Fibroblast of mammary gland (primary cell): ENCODE results near the gene FBXW12.

Source experiments
- DNase-seq: peaks from one replicate; pipeline ENCODE4 v3.0.0-alpha.2; 2010; ENCODE audit warnings: low read depth
- H3K4me3 ChIP-seq: 2 replicates; pipeline ENCODE4 v1.5.1; 2011; ENCODE audit warnings: low read depth, mild to moderate bottlenecking, low read length, moderate library complexity; ENCODE audit not compliant: control insufficient read depth
- CTCF ChIP-seq: conservative IDR thresholded peaks from 2 replicates; pipeline ENCODE4 v1.5.1; 2011; ENCODE audit warnings: low read depth, low read length, inconsistent platforms; ENCODE audit not compliant: control insufficient read depth, insufficient read depth

FBXW12 gene

DNA sequence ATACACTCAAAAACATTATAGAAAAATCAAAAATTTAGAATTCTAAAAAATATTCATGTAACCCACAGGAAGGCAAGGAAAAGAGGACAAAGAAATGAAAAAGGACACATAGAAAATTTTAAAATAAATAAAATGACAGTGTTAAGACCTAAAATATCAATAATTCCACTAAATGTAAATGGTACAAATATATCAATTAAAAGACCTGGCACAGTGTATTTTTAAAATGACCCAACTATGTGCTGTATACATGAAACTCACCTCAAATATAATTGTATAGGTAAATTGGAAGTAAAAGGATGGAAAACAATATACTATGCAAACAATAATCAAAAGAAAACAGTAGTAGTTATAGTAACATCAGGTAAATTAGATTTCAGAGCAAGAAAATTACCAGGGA is 10.1 kb upstream of the FBXW12 start:
- H3K4me3 ChIP-seq = no peak overlapping the region
- TF ChIP-seq CTCF = no peak
- no peak for DNase-seq

- no peak for TF ChIP-seq CTCF
- H3K4me3 ChIP-seq = no peak overlapping the region
Observed at GRCh38 chr3:48364840-48365239, 7.2 kb upstream of the FBXW12 start.

DNA sequence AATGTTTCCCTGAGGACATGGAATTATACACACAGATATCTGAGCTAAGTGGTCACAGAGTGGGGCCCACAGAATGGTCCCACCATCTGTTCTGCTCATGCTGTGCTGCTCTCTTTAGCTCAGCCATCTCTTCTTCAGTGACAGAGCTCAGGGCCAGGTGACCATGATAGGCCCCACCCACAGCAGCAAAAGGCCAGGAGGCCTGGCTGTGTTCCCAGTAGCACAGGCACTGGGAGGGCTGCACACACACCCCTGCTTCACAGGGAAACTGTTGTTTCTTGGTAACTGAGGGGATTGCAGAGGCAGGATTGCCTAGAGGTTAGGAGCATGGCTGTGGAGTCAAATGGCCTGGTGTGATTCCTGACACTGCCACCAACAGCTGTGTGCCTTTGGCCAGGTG is 4.8 kb upstream of the FBXW12 start:
- TF ChIP-seq CTCF = no peak
- DNase-seq = no peak
- H3K4me3 ChIP-seq = no peak overlapping the region

More at GRCh38 chr3:48364840-48365239, 7.2 kb upstream of the FBXW12 start:
- DNase-seq = no peak

DNA sequence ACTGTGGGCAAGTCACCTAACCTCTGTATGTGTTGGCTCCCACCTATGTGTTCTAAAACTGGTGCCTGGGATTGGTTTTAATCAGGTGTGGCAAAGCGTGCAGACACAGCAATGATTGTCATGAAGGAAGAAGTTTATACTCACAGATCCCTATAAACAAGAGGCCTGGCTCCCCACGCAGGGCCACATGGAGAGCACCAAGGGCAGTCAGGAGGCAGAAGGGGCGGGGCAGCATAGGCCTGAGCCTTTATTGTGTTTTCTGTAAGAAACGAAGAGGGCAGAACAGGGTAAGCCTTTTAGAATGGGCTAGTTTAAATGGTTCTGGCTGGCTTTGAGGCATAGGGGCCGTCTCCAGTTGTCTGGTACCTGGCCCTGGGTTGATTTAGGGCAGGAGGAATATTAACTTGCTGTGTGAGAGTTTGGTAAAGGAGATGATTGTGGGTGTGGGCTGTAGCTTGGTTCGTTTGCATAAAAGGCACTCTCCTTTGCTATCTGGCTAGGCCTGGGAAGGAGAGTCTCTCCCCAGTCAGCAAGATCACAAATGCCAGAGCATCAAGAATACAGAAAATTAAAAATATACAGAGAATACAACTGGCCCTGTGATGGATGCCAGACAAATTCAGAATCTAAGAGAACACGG is 2.2 kb upstream of the FBXW12 start:
- H3K4me3 ChIP-seq = no peak overlapping the region
- DNase-seq = no peak
- TF ChIP-seq CTCF = no peak

- DNase-seq = no peak
- no peak overlapping the region for H3K4me3 ChIP-seq
- TF ChIP-seq CTCF = no peak
Observed at GRCh38 chr3:48370333-48370713, 1.7 kb upstream of the FBXW12 start.

GRCh38 chr3:48372377-48372770 is 355 bp downstream of the FBXW12 start:
- H3K4me3 ChIP-seq = no peak overlapping the region
- DNase-seq = no peak
- no peak for TF ChIP-seq CTCF
